GM23338 (cell line): ENCODE data around the gene SLC16A9. TPM values are rescaled to one million over a fixed set of nuclear protein-coding genes. Genes with fewer than 3 reads are reported as not detected.

ENCODE experiments used
- ATAC-seq: fragments of 200-7000 bp; cut with Tn5 transposase; 3 replicates; pipeline ENCODE4 v1.9.1; 2020
- DNase-seq: peaks from one replicate; pipeline ENCODE4 v3.0.0-alpha.2; 2015; ENCODE audit warnings: low spot score
- H2AFZ ChIP-seq: fragments of 200-600 bp; sonication (generic); 2 replicates; pipeline ENCODE4 v1.8.0; 2016; ENCODE audit warnings: antibody characterized with exemption, mild to moderate bottlenecking, moderate library complexity
- H3F3A ChIP-seq: fragments of 200-600 bp; sonication (generic); replicated peaks from 2 replicates; pipeline ENCODE4 v1.8.0; 2017; ENCODE audit warnings: antibody characterized with exemption, mixed run types, low read depth
- H3K27ac ChIP-seq: fragments of 200-600 bp; sonication (generic); 2 replicates; pipeline ENCODE4 v1.6.1; 2016; ENCODE audit warnings: low read depth
- H3K27me3 ChIP-seq: fragments of 200-600 bp; sonication (generic); 2 replicates; pipeline ENCODE4 v1.8.0; 2016; ENCODE audit warnings: mild to moderate bottlenecking, mixed run types, moderate library complexity; ENCODE audit not compliant: insufficient read depth
- H3K36me3 ChIP-seq: fragments of 200-600 bp; sonication (generic); 2 replicates; pipeline ENCODE4 v1.8.0; 2016; ENCODE audit warnings: mild to moderate bottlenecking; ENCODE audit not compliant: insufficient read depth
- H3K4me1 ChIP-seq: fragments of 200-600 bp; sonication (generic); 2 replicates; pipeline ENCODE4 v1.8.0; 2016; ENCODE audit warnings: mild to moderate bottlenecking, moderate library complexity; ENCODE audit not compliant: insufficient read depth
- H3K4me2 ChIP-seq: fragments of 200-600 bp; sonication (generic); 2 replicates; pipeline ENCODE4 v1.7.1; 2017; ENCODE audit warnings: mixed run types
- H3K4me3 ChIP-seq: fragments of 200-600 bp; sonication (generic); 2 replicates; pipeline ENCODE4 v1.6.1; 2016; ENCODE audit warnings: mixed run types
- H3K79me2 ChIP-seq: fragments of 200-600 bp; sonication (generic); replicated peaks from 2 replicates; pipeline ENCODE4 v1.8.0; 2017; ENCODE audit warnings: mild to moderate bottlenecking; ENCODE audit not compliant: insufficient read depth
- H3K9me2 ChIP-seq: fragments of 200-600 bp; sonication (generic); 2 replicates; pipeline ENCODE4 v1.8.0; 2017; ENCODE audit not compliant: insufficient read depth
- H4K20me1 ChIP-seq: fragments of 200-600 bp; sonication (generic); replicated peaks from 2 replicates; pipeline ENCODE4 v1.8.0; 2017; ENCODE audit warnings: mild to moderate bottlenecking; ENCODE audit not compliant: insufficient read depth
- H3K27ac Mint-ChIP-seq: 2 replicates; pipeline ENCODE4 v1.8.0; 2020; ENCODE audit warnings: inconsistent platforms, mild to moderate bottlenecking, moderate library complexity, mixed read lengths
- H3K27me3 Mint-ChIP-seq: 3 replicates; pipeline ENCODE4 v1.8.0; 2022; ENCODE audit warnings: low read depth, mild to moderate bottlenecking, moderate library complexity, mixed read lengths, inconsistent platforms; ENCODE audit not compliant: insufficient read depth, poor library complexity
- H3K36me3 Mint-ChIP-seq: 3 replicates; pipeline ENCODE4 v1.8.0; 2021; ENCODE audit warnings: low read depth, mild to moderate bottlenecking, inconsistent platforms, moderate library complexity, mixed read lengths
- H3K4me1 Mint-ChIP-seq: 3 replicates; pipeline ENCODE4 v1.8.0; 2020; ENCODE audit warnings: mild to moderate bottlenecking, inconsistent platforms, mixed read lengths
- H3K4me3 Mint-ChIP-seq: 3 replicates; pipeline ENCODE4 v1.8.0; 2021; ENCODE audit warnings: moderate library complexity, mild to moderate bottlenecking, inconsistent platforms, mixed read lengths
- H3K9me3 Mint-ChIP-seq: 3 replicates; pipeline ENCODE4 v1.8.0; 2020; ENCODE audit warnings: moderate library complexity, mild to moderate bottlenecking, inconsistent platforms, mixed read lengths
- CTCF ChIP-seq, 2 experiments: fragments of 200-600 bp in 1 of 2; sonication (generic) in 1 of 2; conservative IDR thresholded peaks; 2 replicates each; pipeline versions ENCODE4 v1.5.1 to v1.6.1; 2016 to 2017; ENCODE audit warnings: antibody characterized with exemption in 2 of 2, low read depth in 2 of 2, mild to moderate bottlenecking in 2 of 2, moderate library complexity in 1 of 2
- ETS1 ChIP-seq: IDR thresholded peaks from 2 replicates; pipeline ENCODE4 v1.6.1; 2016; ENCODE audit warnings: antibody characterized with exemption
- EZH2 ChIP-seq: fragments of 200-600 bp; sonication (generic); IDR thresholded peaks from one replicate; pipeline ENCODE4 v1.8.0; 2017; ENCODE audit warnings: antibody characterized with exemption, mild to moderate bottlenecking, low read depth; ENCODE audit not compliant: unreplicated experiment
- EZH2phosphoT487 ChIP-seq: fragments of 200-600 bp; sonication (generic); IDR thresholded peaks from one replicate; pipeline ENCODE4 v1.8.1; 2018; ENCODE audit warnings: antibody characterized with exemption; ENCODE audit not compliant: unreplicated experiment
- JUNB ChIP-seq: IDR thresholded peaks from one replicate; pipeline ENCODE4 v1.6.1; 2016; ENCODE audit warnings: antibody characterized with exemption; ENCODE audit not compliant: unreplicated experiment
- POLR2AphosphoS5 ChIP-seq: IDR thresholded peaks from 2 replicates; pipeline ENCODE4 v1.6.1; 2016; ENCODE audit warnings: antibody characterized with exemption, low read depth
- REST ChIP-seq: IDR thresholded peaks from one replicate; pipeline ENCODE4 v1.6.1; 2018; ENCODE audit warnings: antibody characterized with exemption; ENCODE audit not compliant: unreplicated experiment
- STAT1 ChIP-seq: IDR thresholded peaks from one replicate; pipeline ENCODE4 v1.6.1; 2016; ENCODE audit warnings: antibody characterized with exemption; ENCODE audit not compliant: unreplicated experiment
- ZNF114 ChIP-seq: fragments of 250-450 bp; sonication (Bioruptor Pico); IDR thresholded peaks from 2 replicates; pipeline ENCODE4 v1.5.0; 2020; ENCODE audit warnings: mild to moderate bottlenecking, moderate library complexity
- ZNF331 ChIP-seq: fragments of 250-450 bp; sonication (Bioruptor Pico); IDR thresholded peaks from 2 replicates; pipeline ENCODE4 v1.5.0; 2020; ENCODE audit warnings: low read depth, mild to moderate bottlenecking, moderate library complexity
- polyA plus RNA-seq: library from polyadenylated mRNA; unstranded; fragments of >200 nt; fragmentation: Nextera tagmentation; extraction: Ambion mirVana; gene quantifications from 2 replicates; pipeline ENCODE4 v1.2.1, GENCODE V29; 2016
- total RNA-seq: library from RNA; depleted of rRNA; stranded (reverse); fragments of >200 nt; shearing (Covaris generic); gene quantifications from 2 replicates; pipeline ENCODE4 v1.2.3, GENCODE V29; 2014

Gene SLC16A9
- total and polyA plus RNA-seq, 2 experiments from 2014 or later = 6.5 to 11.4 TPM

- no peak overlapping the region for H2AFZ ChIP-seq
- no peak for TF ChIP-seq CTCF (conservative IDR thresholded peaks at IDR 0.05; ENCODE audit: low read depth in 2 of 2)
- TF ChIP-seq JUNB = no peak
- TF ChIP-seq ZNF331 (CRISPR knock-in tag) = no peak
- no peak for TF ChIP-seq POLR2AphosphoS5
- TF ChIP-seq STAT1 = no peak
- no peak for TF ChIP-seq REST
- TF ChIP-seq ETS1 = no peak
- TF ChIP-seq EZH2phosphoT487 = no peak
- no peak for TF ChIP-seq ZNF114 (CRISPR knock-in tag)
- no peaks in the 10 kb centered on the region for H3K27me3 ChIP-seq
- H3K36me3 ChIP-seq = no peaks in the 10 kb centered on the region
- no peak overlapping the region for H3K27ac ChIP-seq
- no peaks in the 10 kb centered on the region for H4K20me1 ChIP-seq
- H3K9me2 ChIP-seq = no peaks in the 10 kb centered on the region
- peaks cover 4% of the 10 kb centered on the region; the same call in 1 of the 3 replicates for H3K4me1 Mint-ChIP-seq
- no peaks in the 10 kb centered on the region for H3K4me1 ChIP-seq
- no peaks in the 10 kb centered on the region for H3K79me2 ChIP-seq
- H3K27me3 Mint-ChIP-seq = peaks cover 3% of the 10 kb centered on the region
- H3K9me3 Mint-ChIP-seq = no peaks in the 10 kb centered on the region
- no peaks in the 10 kb centered on the region for H3F3A ChIP-seq
- DNase-seq = no peak
- H3K27ac Mint-ChIP-seq = no peak overlapping the region
- H3K36me3 Mint-ChIP-seq = no peaks in the 10 kb centered on the region
- no peak overlapping the region for H3K4me3 Mint-ChIP-seq
- no peak for ATAC-seq
- no peak overlapping the region for H3K4me3 ChIP-seq
- H3K4me2 ChIP-seq = no peak overlapping the region
Observed at GRCh38 chr10:59617996-59618395, 91.7 kb downstream of the SLC16A9 start.

GRCh38 chr10:59611048-59611447 lies 98.6 kb downstream of the SLC16A9 start:
- Histone ChIP-seq H3K79me2 (no peaks in the 10 kb centered on the region), H3F3A (no peaks in the 10 kb centered on the region), H3K27ac (no peak overlapping the region), H4K20me1 (no peaks in the 10 kb centered on the region), H3K4me1 (no peaks in the 10 kb centered on the region), H3K4me3 (no peak overlapping the region), H3K27me3 (no peaks in the 10 kb centered on the region), H2AFZ (0 out of 2 replicates have a peak overlapping the region, but pooled peaks have one; percentile 25), H3K9me2 (no peaks in the 10 kb centered on the region), H3K4me2 (no peak overlapping the region), H3K36me3 (no peaks in the 10 kb centered on the region)
- H3K27me3 Mint-ChIP-seq = peaks cover 3% of the 10 kb centered on the region
- no peaks in the 10 kb centered on the region for H3K36me3 Mint-ChIP-seq
- peaks cover 2% of the 10 kb centered on the region; the same call in 1 of the 3 replicates for H3K4me1 Mint-ChIP-seq
- TF ChIP-seq EZH2 = no peak
- ATAC-seq (no peak), DNase-seq (no peak)
- H3K9me3 Mint-ChIP-seq = no peaks in the 10 kb centered on the region
- no peak overlapping the region for H3K27ac Mint-ChIP-seq
- H3K4me3 Mint-ChIP-seq = no peak overlapping the region
